HG02759 (cell line): Measurements from ENCODE around the gene ANKRD61.
"Not testable (repeated sequence)": the region's sequence is repeated elsewhere in the genome, so short reads cannot be mapped to it uniquely, and the experiment has no call there.

Experiments
- ATAC-seq: cut with Tn5 transposase; IDR thresholded peaks from one replicate; pipeline ENCODE4 v1.9.1; 2021; ENCODE audit warnings: mild to moderate bottlenecking, moderate library complexity; ENCODE audit not compliant: unreplicated experiment

Gene ANKRD61

GRCh38 chr7:6028563-6028962 lies 2.6 kb upstream of the ANKRD61 start:
- no peak for ATAC-seq

- ATAC-seq: no peak
Observed at GRCh38 chr7:6031567-6031966, 391 bp downstream of the ANKRD61 start.

GRCh38 chr7:6032167-6032566 lies 991 bp downstream of the ANKRD61 start:
- no peak for ATAC-seq

GRCh38 chr7:6032641-6033040 lies 1.5 kb downstream of the ANKRD61 start:
- ATAC-seq: no peak

- ATAC-seq: no peak
Observed at GRCh38 chr7:6035165-6035564, 4.0 kb downstream of the ANKRD61 start.

GRCh38 chr7:6035686-6036085 lies 4.5 kb downstream of the ANKRD61 start:
- no peak for ATAC-seq

- ATAC-seq: no peak
Observed at GRCh38 chr7:6049780-6050179, 18.6 kb downstream of the ANKRD61 start.

GRCh38 chr7:6051185-6051584 lies 20.0 kb downstream of the ANKRD61 start:
- ATAC-seq: not testable (repeated sequence)

GRCh38 chr7:6056616-6057015 lies 25.4 kb downstream of the ANKRD61 start:
- ATAC-seq: no peak

- ATAC-seq: no peak
Observed at GRCh38 chr7:6057316-6058129, 26.3 kb downstream of the ANKRD61 start.

- not testable (repeated sequence) for ATAC-seq
Observed at GRCh38 chr7:6059941-6060340, 28.8 kb downstream of the ANKRD61 start.

GRCh38 chr7:6071406-6071805 lies 40.2 kb downstream of the ANKRD61 start:
- no peak for ATAC-seq

GRCh38 chr7:6074612-6075380 lies 43.6 kb downstream of the ANKRD61 start:
- no peak for ATAC-seq

- ATAC-seq: no peak
Observed at GRCh38 chr7:6078548-6078947, 47.4 kb downstream of the ANKRD61 start.

GRCh38 chr7:6083047-6083446 lies 51.9 kb downstream of the ANKRD61 start:
- not testable (repeated sequence) for ATAC-seq
